GM23338 (cell line): ENCODE measurements around the gene SERINC5. TPM values are rescaled to one million over a fixed set of nuclear protein-coding genes. Genes with fewer than 3 reads are reported as not detected.

Experiments used
- ATAC-seq: fragments of 200-7000 bp; cut with Tn5 transposase; 3 replicates; pipeline ENCODE4 v1.9.1; 2020
- DNase-seq: peaks from one replicate; pipeline ENCODE4 v3.0.0-alpha.2; 2015; ENCODE audit warnings: low spot score
- H2AFZ ChIP-seq: fragments of 200-600 bp; sonication (generic); 2 replicates; pipeline ENCODE4 v1.8.0; 2016; ENCODE audit warnings: antibody characterized with exemption, mild to moderate bottlenecking, moderate library complexity
- H3F3A ChIP-seq: fragments of 200-600 bp; sonication (generic); replicated peaks from 2 replicates; pipeline ENCODE4 v1.8.0; 2017; ENCODE audit warnings: antibody characterized with exemption, mixed run types, low read depth
- H3K27ac ChIP-seq: fragments of 200-600 bp; sonication (generic); 2 replicates; pipeline ENCODE4 v1.6.1; 2016; ENCODE audit warnings: low read depth
- H3K27me3 ChIP-seq: fragments of 200-600 bp; sonication (generic); 2 replicates; pipeline ENCODE4 v1.8.0; 2016; ENCODE audit warnings: mild to moderate bottlenecking, mixed run types, moderate library complexity; ENCODE audit not compliant: insufficient read depth
- H3K36me3 ChIP-seq: fragments of 200-600 bp; sonication (generic); 2 replicates; pipeline ENCODE4 v1.8.0; 2016; ENCODE audit warnings: mild to moderate bottlenecking; ENCODE audit not compliant: insufficient read depth
- H3K4me1 ChIP-seq: fragments of 200-600 bp; sonication (generic); 2 replicates; pipeline ENCODE4 v1.8.0; 2016; ENCODE audit warnings: mild to moderate bottlenecking, moderate library complexity; ENCODE audit not compliant: insufficient read depth
- H3K4me2 ChIP-seq: fragments of 200-600 bp; sonication (generic); 2 replicates; pipeline ENCODE4 v1.7.1; 2017; ENCODE audit warnings: mixed run types
- H3K4me3 ChIP-seq: fragments of 200-600 bp; sonication (generic); 2 replicates; pipeline ENCODE4 v1.6.1; 2016; ENCODE audit warnings: mixed run types
- H3K79me2 ChIP-seq: fragments of 200-600 bp; sonication (generic); replicated peaks from 2 replicates; pipeline ENCODE4 v1.8.0; 2017; ENCODE audit warnings: mild to moderate bottlenecking; ENCODE audit not compliant: insufficient read depth
- H3K9me2 ChIP-seq: fragments of 200-600 bp; sonication (generic); 2 replicates; pipeline ENCODE4 v1.8.0; 2017; ENCODE audit not compliant: insufficient read depth
- H4K20me1 ChIP-seq: fragments of 200-600 bp; sonication (generic); replicated peaks from 2 replicates; pipeline ENCODE4 v1.8.0; 2017; ENCODE audit warnings: mild to moderate bottlenecking; ENCODE audit not compliant: insufficient read depth
- H3K27ac Mint-ChIP-seq: 2 replicates; pipeline ENCODE4 v1.8.0; 2020; ENCODE audit warnings: inconsistent platforms, mild to moderate bottlenecking, moderate library complexity, mixed read lengths
- H3K27me3 Mint-ChIP-seq: 3 replicates; pipeline ENCODE4 v1.8.0; 2022; ENCODE audit warnings: low read depth, mild to moderate bottlenecking, moderate library complexity, mixed read lengths, inconsistent platforms; ENCODE audit not compliant: insufficient read depth, poor library complexity
- H3K36me3 Mint-ChIP-seq: 3 replicates; pipeline ENCODE4 v1.8.0; 2021; ENCODE audit warnings: low read depth, mild to moderate bottlenecking, inconsistent platforms, moderate library complexity, mixed read lengths
- H3K4me1 Mint-ChIP-seq: 3 replicates; pipeline ENCODE4 v1.8.0; 2020; ENCODE audit warnings: mild to moderate bottlenecking, inconsistent platforms, mixed read lengths
- H3K4me3 Mint-ChIP-seq: 3 replicates; pipeline ENCODE4 v1.8.0; 2021; ENCODE audit warnings: moderate library complexity, mild to moderate bottlenecking, inconsistent platforms, mixed read lengths
- H3K9me3 Mint-ChIP-seq: 3 replicates; pipeline ENCODE4 v1.8.0; 2020; ENCODE audit warnings: moderate library complexity, mild to moderate bottlenecking, inconsistent platforms, mixed read lengths
- CREB1 ChIP-seq: fragments of 250-450 bp; sonication (Bioruptor Pico); IDR thresholded peaks from 2 replicates; pipeline ENCODE4 v1.5.0; 2020; ENCODE audit warnings: low read depth, mild to moderate bottlenecking, moderate library complexity
- EZH2phosphoT487 ChIP-seq: fragments of 200-600 bp; sonication (generic); IDR thresholded peaks from one replicate; pipeline ENCODE4 v1.8.1; 2018; ENCODE audit warnings: antibody characterized with exemption; ENCODE audit not compliant: unreplicated experiment
- NANOG ChIP-seq: IDR thresholded peaks from 2 replicates; pipeline ENCODE4 v1.6.1; 2016; ENCODE audit warnings: antibody characterized with exemption, borderline replicate concordance
- POLR2AphosphoS5 ChIP-seq: IDR thresholded peaks from 2 replicates; pipeline ENCODE4 v1.6.1; 2016; ENCODE audit warnings: antibody characterized with exemption, low read depth
- STAT1 ChIP-seq: IDR thresholded peaks from one replicate; pipeline ENCODE4 v1.6.1; 2016; ENCODE audit warnings: antibody characterized with exemption; ENCODE audit not compliant: unreplicated experiment
- ZNF331 ChIP-seq: fragments of 250-450 bp; sonication (Bioruptor Pico); IDR thresholded peaks from 2 replicates; pipeline ENCODE4 v1.5.0; 2020; ENCODE audit warnings: low read depth, mild to moderate bottlenecking, moderate library complexity
- polyA plus RNA-seq: library from polyadenylated mRNA; unstranded; fragments of >200 nt; fragmentation: Nextera tagmentation; extraction: Ambion mirVana; gene quantifications from 2 replicates; pipeline ENCODE4 v1.2.1, GENCODE V29; 2016
- total RNA-seq: library from RNA; depleted of rRNA; stranded (reverse); fragments of >200 nt; shearing (Covaris generic); gene quantifications from 2 replicates; pipeline ENCODE4 v1.2.3, GENCODE V29; 2014
- TF ChIP-seq, protein P1 (sequence below): IDR thresholded peaks from one replicate; pipeline ENCODE4 v1.6.1; 2018; ENCODE audit warnings: antibody characterized with exemption; ENCODE audit not compliant: unreplicated experiment
- TF ChIP-seq, protein P2 (sequence below), 2 experiments: fragments of 200-600 bp in 1 of 2; sonication (generic) in 1 of 2; conservative IDR thresholded peaks; 2 replicates each; pipeline versions ENCODE4 v1.5.1 to v1.6.1; 2016 to 2017; ENCODE audit warnings: antibody characterized with exemption in 2 of 2, low read depth in 2 of 2, mild to moderate bottlenecking in 2 of 2, moderate library complexity in 1 of 2
- TF ChIP-seq, protein P3 (sequence below): fragments of 250-450 bp; sonication (Bioruptor Pico); IDR thresholded peaks from 2 replicates; pipeline ENCODE4 v1.5.0; 2020; ENCODE audit warnings: mild to moderate bottlenecking, moderate library complexity

Gene SERINC5
- total and polyA plus RNA-seq, 2 experiments from 2014 or later, result 34.0 to 107 TPM

DNA sequence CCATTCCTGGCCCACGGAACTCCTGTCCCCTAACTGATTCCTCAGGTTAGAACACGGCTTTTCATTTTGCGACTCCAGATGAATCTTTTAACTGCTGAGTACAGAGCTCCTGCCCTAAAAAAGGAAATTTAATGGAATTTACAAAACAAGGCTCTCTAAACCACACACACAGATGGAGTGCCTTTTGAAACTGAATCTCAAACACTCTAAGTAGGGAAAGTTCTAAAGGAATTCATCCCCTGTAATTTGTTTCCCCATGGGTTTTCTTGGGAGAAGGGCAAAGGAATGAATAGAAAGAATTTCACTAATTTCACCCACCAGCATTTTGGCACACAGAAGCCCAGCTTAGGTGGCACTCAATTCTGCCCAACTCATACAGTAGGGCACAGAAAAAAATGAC is 114.2 kb downstream of the SERINC5 start:
- H3K36me3 Mint-ChIP-seq, result peaks cover 44% of the 10 kb centered on the region
- peak overlapping the region; percentile 37 for H3K4me2 ChIP-seq
- peak overlapping the region; percentile 97 for H3K27ac Mint-ChIP-seq
- peaks cover 36% of the 10 kb centered on the region for H3F3A ChIP-seq
- H3K27ac ChIP-seq, result peak overlapping the region; percentile 96
- DNase-seq, result peak; percentile 73
- ATAC-seq, result peak; percentile 60
- H3K9me2 ChIP-seq, result no peaks in the 10 kb centered on the region
- H3K9me3 Mint-ChIP-seq, result no peaks in the 10 kb centered on the region
- H3K4me3 Mint-ChIP-seq, result peak overlapping the region; percentile 36; the same call in 2 of the 3 replicates
- H4K20me1 ChIP-seq, result no peaks in the 10 kb centered on the region
- H3K4me3 ChIP-seq, result peak overlapping the region; percentile 4; the same call in 1 of the 2 replicates
- H3K4me1 Mint-ChIP-seq, result peaks cover 68% of the 10 kb centered on the region
- no peaks in the 10 kb centered on the region for H3K79me2 ChIP-seq
- no peaks in the 10 kb centered on the region for H3K27me3 ChIP-seq
- H2AFZ ChIP-seq, result no peak overlapping the region
- peak; percentile 76 for TF ChIP-seq NANOG
- no peak for TF ChIP-seq CREB1 (CRISPR knock-in tag)
- no peak for TF ChIP-seq ZNF331 (CRISPR knock-in tag)
- TF ChIP-seq, protein P1, sequence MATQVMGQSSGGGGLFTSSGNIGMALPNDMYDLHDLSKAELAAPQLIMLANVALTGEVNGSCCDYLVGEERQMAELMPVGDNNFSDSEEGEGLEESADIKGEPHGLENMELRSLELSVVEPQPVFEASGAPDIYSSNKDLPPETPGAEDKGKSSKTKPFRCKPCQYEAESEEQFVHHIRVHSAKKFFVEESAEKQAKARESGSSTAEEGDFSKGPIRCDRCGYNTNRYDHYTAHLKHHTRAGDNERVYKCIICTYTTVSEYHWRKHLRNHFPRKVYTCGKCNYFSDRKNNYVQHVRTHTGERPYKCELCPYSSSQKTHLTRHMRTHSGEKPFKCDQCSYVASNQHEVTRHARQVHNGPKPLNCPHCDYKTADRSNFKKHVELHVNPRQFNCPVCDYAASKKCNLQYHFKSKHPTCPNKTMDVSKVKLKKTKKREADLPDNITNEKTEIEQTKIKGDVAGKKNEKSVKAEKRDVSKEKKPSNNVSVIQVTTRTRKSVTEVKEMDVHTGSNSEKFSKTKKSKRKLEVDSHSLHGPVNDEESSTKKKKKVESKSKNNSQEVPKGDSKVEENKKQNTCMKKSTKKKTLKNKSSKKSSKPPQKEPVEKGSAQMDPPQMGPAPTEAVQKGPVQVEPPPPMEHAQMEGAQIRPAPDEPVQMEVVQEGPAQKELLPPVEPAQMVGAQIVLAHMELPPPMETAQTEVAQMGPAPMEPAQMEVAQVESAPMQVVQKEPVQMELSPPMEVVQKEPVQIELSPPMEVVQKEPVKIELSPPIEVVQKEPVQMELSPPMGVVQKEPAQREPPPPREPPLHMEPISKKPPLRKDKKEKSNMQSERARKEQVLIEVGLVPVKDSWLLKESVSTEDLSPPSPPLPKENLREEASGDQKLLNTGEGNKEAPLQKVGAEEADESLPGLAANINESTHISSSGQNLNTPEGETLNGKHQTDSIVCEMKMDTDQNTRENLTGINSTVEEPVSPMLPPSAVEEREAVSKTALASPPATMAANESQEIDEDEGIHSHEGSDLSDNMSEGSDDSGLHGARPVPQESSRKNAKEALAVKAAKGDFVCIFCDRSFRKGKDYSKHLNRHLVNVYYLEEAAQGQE, result no peak
- TF ChIP-seq STAT1, result no peak
- H3K36me3 ChIP-seq, result peaks cover 16% of the 10 kb centered on the region; the same call in 1 of the 2 replicates
- H3K4me1 ChIP-seq, result peaks cover 52% of the 10 kb centered on the region
- peaks cover 8% of the 10 kb centered on the region for H3K27me3 Mint-ChIP-seq

DNA sequence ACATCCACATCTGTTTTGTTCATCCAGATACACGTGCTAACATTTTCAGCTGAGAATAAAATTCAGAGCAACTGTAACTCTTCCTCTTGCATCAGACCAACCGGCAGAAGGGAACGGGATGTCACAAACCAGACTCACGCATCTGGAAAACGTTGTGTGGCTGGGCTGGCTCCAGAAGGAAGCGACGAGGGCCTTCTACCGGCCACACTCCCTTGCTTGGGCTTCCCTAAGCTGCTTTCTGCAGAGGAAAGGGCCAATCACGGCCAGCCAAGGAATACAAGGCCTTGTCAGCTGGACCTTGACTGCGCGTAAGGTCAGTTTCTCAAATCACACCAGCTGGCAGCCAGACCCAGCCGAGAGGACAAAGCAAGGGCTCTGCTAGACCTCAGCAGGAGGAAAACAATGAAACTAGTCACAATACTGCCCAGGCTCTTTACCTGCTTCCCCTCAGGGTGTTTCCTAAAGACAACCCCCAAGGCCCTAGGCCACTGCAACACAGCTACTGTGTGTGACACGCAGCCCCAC is 114.6 kb downstream of the SERINC5 start:
- Histone ChIP-seq H3K27me3 (no peaks in the 10 kb centered on the region), H3K4me3 (peak overlapping the region; percentile 4; the same call in 1 of the 2 replicates), H3K36me3 (peaks cover 16% of the 10 kb centered on the region; the same call in 1 of the 2 replicates), H2AFZ (no peak overlapping the region), H3F3A (peaks cover 35% of the 10 kb centered on the region), H3K79me2 (no peaks in the 10 kb centered on the region), H3K4me2 (peak overlapping the region; percentile 37), H4K20me1 (no peaks in the 10 kb centered on the region), H3K9me2 (no peaks in the 10 kb centered on the region), H3K4me1 (peaks cover 57% of the 10 kb centered on the region), H3K27ac (peak overlapping the region; percentile 96)
- Mint-ChIP-seq H3K9me3 (no peaks in the 10 kb centered on the region; the same call in 2 of the 3 replicates), H3K36me3 (peaks cover 44% of the 10 kb centered on the region), H3K27ac (peak overlapping the region; percentile 97), H3K27me3 (peaks cover 8% of the 10 kb centered on the region), H3K4me3 (peak overlapping the region; percentile 36; the same call in 2 of the 3 replicates), H3K4me1 (peaks cover 73% of the 10 kb centered on the region)
- DNase-seq (peak; percentile 82), ATAC-seq (peak; percentile 87)
- no peak for TF ChIP-seq EZH2phosphoT487
- TF ChIP-seq, protein P2, sequence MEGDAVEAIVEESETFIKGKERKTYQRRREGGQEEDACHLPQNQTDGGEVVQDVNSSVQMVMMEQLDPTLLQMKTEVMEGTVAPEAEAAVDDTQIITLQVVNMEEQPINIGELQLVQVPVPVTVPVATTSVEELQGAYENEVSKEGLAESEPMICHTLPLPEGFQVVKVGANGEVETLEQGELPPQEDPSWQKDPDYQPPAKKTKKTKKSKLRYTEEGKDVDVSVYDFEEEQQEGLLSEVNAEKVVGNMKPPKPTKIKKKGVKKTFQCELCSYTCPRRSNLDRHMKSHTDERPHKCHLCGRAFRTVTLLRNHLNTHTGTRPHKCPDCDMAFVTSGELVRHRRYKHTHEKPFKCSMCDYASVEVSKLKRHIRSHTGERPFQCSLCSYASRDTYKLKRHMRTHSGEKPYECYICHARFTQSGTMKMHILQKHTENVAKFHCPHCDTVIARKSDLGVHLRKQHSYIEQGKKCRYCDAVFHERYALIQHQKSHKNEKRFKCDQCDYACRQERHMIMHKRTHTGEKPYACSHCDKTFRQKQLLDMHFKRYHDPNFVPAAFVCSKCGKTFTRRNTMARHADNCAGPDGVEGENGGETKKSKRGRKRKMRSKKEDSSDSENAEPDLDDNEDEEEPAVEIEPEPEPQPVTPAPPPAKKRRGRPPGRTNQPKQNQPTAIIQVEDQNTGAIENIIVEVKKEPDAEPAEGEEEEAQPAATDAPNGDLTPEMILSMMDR (conservative IDR thresholded peaks at IDR 0.05; ENCODE audit: low read depth in 2 of 2), result peak in 1 of 2 experiments; percentile 14; a peak in 2 of 4 replicates
- TF ChIP-seq, protein P3, sequence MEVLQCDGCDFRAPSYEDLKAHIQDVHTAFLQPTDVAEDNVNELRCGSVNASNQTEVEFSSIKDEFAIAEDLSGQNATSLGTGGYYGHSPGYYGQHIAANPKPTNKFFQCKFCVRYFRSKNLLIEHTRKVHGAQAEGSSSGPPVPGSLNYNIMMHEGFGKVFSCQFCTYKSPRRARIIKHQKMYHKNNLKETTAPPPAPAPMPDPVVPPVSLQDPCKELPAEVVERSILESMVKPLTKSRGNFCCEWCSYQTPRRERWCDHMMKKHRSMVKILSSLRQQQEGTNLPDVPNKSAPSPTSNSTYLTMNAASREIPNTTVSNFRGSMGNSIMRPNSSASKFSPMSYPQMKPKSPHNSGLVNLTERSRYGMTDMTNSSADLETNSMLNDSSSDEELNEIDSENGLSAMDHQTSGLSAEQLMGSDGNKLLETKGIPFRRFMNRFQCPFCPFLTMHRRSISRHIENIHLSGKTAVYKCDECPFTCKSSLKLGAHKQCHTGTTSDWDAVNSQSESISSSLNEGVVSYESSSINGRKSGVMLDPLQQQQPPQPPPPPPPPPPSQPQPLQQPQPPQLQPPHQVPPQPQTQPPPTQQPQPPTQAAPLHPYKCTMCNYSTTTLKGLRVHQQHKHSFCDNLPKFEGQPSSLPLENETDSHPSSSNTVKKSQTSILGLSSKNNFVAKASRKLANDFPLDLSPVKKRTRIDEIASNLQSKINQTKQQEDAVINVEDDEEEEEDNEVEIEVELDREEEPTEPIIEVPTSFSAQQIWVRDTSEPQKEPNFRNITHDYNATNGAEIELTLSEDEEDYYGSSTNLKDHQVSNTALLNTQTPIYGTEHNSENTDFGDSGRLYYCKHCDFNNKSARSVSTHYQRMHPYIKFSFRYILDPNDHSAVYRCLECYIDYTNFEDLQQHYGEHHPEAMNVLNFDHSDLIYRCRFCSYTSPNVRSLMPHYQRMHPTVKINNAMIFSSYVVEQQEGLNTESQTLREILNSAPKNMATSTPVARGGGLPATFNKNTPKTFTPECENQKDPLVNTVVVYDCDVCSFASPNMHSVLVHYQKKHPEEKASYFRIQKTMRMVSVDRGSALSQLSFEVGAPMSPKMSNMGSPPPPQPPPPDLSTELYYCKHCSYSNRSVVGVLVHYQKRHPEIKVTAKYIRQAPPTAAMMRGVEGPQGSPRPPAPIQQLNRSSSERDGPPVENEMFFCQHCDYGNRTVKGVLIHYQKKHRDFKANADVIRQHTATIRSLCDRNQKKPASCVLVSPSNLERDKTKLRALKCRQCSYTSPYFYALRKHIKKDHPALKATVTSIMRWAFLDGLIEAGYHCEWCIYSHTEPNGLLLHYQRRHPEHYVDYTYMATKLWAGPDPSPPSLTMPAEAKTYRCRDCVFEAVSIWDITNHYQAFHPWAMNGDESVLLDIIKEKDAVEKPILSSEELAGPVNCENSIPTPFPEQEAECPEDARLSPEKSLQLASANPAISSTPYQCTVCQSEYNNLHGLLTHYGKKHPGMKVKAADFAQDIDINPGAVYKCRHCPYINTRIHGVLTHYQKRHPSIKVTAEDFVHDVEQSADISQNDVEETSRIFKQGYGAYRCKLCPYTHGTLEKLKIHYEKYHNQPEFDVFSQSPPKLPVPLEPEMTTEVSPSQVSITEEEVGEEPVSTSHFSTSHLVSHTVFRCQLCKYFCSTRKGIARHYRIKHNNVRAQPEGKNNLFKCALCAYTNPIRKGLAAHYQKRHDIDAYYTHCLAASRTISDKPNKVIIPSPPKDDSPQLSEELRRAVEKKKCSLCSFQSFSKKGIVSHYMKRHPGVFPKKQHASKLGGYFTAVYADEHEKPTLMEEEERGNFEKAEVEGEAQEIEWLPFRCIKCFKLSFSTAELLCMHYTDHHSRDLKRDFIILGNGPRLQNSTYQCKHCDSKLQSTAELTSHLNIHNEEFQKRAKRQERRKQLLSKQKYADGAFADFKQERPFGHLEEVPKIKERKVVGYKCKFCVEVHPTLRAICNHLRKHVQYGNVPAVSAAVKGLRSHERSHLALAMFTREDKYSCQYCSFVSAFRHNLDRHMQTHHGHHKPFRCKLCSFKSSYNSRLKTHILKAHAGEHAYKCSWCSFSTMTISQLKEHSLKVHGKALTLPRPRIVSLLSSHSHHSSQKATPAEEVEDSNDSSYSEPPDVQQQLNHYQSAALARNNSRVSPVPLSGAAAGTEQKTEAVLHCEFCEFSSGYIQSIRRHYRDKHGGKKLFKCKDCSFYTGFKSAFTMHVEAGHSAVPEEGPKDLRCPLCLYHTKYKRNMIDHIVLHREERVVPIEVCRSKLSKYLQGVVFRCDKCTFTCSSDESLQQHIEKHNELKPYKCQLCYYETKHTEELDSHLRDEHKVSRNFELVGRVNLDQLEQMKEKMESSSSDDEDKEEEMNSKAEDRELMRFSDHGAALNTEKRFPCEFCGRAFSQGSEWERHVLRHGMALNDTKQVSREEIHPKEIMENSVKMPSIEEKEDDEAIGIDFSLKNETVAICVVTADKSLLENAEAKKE (CRISPR knock-in tag), result peak; percentile 70; the same call in 1 of the 2 replicates
- TF ChIP-seq POLR2AphosphoS5, result peak; percentile 46; the same call in 1 of the 2 replicates
